Endothelial cell of umbilical vein (primary cell): ENCODE data around the gene PPP3CA. TPM values are rescaled to one million over a fixed set of nuclear protein-coding genes. Genes with fewer than 3 reads are reported as not detected.
"Not testable (repeated sequence)": the region's sequence is repeated elsewhere in the genome, so short reads cannot be mapped to it uniquely, and the experiment has no call there.

Experiments
- BruUV-seq: library from RNA; stranded (reverse); fragments of 400-500 nt; replicated peaks from 2 replicates; lab custom pipeline; 2021; lab: Mats Ljungman, UMichigan
- CTCF ChIA-PET: fragments of 300-600, 350-600 bp; sonication (Branson Sonifier 250); formaldehyde crosslinking; loops from one replicate; lab custom pipeline; 2021; ENCODE audit warnings: antibody characterized with exemption, inconsistent platforms; lab: Charles Lee
- POLR2A ChIA-PET: fragments of 300-600, 350-600 bp; sonication (Branson Sonifier 250); formaldehyde crosslinking; loops from one replicate; lab custom pipeline; 2021; ENCODE audit warnings: antibody characterized with exemption, inconsistent platforms; lab: Charles Lee
- DNase-seq: peaks from one replicate; pipeline ENCODE4 v3.0.0-alpha.2; 2011; ENCODE audit warnings: low read depth, low spot score
- FAIRE-seq: peaks from 2 replicates; lab custom pipeline; 2011; peaks lifted over from hg19 to GRCh38; lab: Jason Lieb, UNC
- H2AFZ ChIP-seq: 2 replicates; pipeline ENCODE4 v1.6.0; 2012; ENCODE audit warnings: low read depth, low read length, control low read depth, inconsistent platforms
- H3K27ac ChIP-seq: 2 replicates; pipeline ENCODE4 v1.5.1; 2011; ENCODE audit warnings: low read depth, mild to moderate bottlenecking, control low read depth, low read length, moderate library complexity; ENCODE audit not compliant: insufficient read depth
- H3K27me3 ChIP-seq, 2 experiments: 2 replicates each; pipeline versions ENCODE4 v1.6.0 to v1.6.1; 2011; ENCODE audit warnings: low read length in 2 of 2, mixed read lengths in 1 of 2; ENCODE audit not compliant: control insufficient read depth in 2 of 2, insufficient read depth in 2 of 2
- H3K36me3 ChIP-seq, 2 experiments: 2 replicates in 1 of 2; 3 replicates in 1 of 2; pipeline ENCODE4 v1.5.1; 2011; ENCODE audit warnings: low read length in 2 of 2, mild to moderate bottlenecking in 1 of 2, moderate library complexity in 1 of 2; ENCODE audit not compliant: control insufficient read depth in 2 of 2, insufficient read depth in 2 of 2; ENCODE audit errors: extremely low read depth in 1 of 2
- H3K4me1 ChIP-seq: 3 replicates; pipeline ENCODE4 v1.5.1; 2011; ENCODE audit warnings: mild to moderate bottlenecking, low read length; ENCODE audit not compliant: control insufficient read depth, insufficient read depth; ENCODE audit errors: extremely low read depth
- H3K4me2 ChIP-seq: 2 replicates; pipeline ENCODE4 v1.6.1; 2011; ENCODE audit warnings: low read length, control low read depth, mixed read lengths; ENCODE audit not compliant: insufficient read depth
- H3K4me3 ChIP-seq, 3 experiments: fragments of 200-600 bp in 1 of 3; sonication (generic), shearing (Covaris generic) in 1 of 3; replicated peaks in 1 of 3; 2 replicates each; pipeline ENCODE4 v1.5.1; 2011 to 2016; ENCODE audit warnings: control low read depth in 3 of 3, low read length in 3 of 3, mild to moderate bottlenecking in 2 of 3, inconsistent platforms in 1 of 3, low read depth in 1 of 3, moderate library complexity in 1 of 3; ENCODE audit not compliant: insufficient read depth in 1 of 3
- H3K79me2 ChIP-seq: 2 replicates; pipeline ENCODE4 v1.6.0; 2012; ENCODE audit warnings: low read length, inconsistent platforms; ENCODE audit not compliant: control insufficient read depth, insufficient read depth
- H3K9ac ChIP-seq: replicated peaks from 2 replicates; pipeline ENCODE3; 2011; ENCODE audit warnings: low read length, control low read depth; ENCODE audit not compliant: insufficient read depth; ENCODE audit errors: extremely low read depth
- H3K9me1 ChIP-seq: replicated peaks from 3 replicates; pipeline ENCODE4 v1.6.0; 2011; ENCODE audit warnings: mild to moderate bottlenecking, low read length; ENCODE audit not compliant: control insufficient read depth, insufficient read depth; ENCODE audit errors: extremely low read depth
- H3K9me3 ChIP-seq: replicated peaks from 2 replicates; pipeline ENCODE4 v1.5.1; 2012; ENCODE audit warnings: low read length, inconsistent platforms; ENCODE audit not compliant: control insufficient read depth, insufficient read depth
- H4K20me1 ChIP-seq: replicated peaks from 2 replicates; pipeline ENCODE3; 2011; ENCODE audit warnings: mild to moderate bottlenecking, low read length; ENCODE audit not compliant: control insufficient read depth, insufficient read depth; ENCODE audit errors: extremely low read depth
- EZH2 ChIP-seq: IDR thresholded peaks from 2 replicates; pipeline ENCODE4 v1.6.1; 2012; ENCODE audit warnings: borderline replicate concordance, low read depth, mild to moderate bottlenecking, moderate library complexity, low read length, inconsistent platforms; ENCODE audit not compliant: severe bottlenecking
- FOS ChIP-seq: IDR thresholded peaks from 2 replicates; pipeline ENCODE4 v1.6.1; 2011; ENCODE audit warnings: mild to moderate bottlenecking, low read length, moderate library complexity, borderline replicate concordance; ENCODE audit not compliant: insufficient read depth
- GATA2 ChIP-seq: IDR thresholded peaks from 2 replicates; pipeline ENCODE4 v1.7.0; 2011; ENCODE audit warnings: low read depth, mild to moderate bottlenecking, moderate library complexity, mixed read lengths, low read length; ENCODE audit not compliant: insufficient read length, insufficient read depth
- JUN ChIP-seq: IDR thresholded peaks from 2 replicates; pipeline ENCODE4 v1.6.1; 2011; ENCODE audit warnings: borderline replicate concordance, low read depth; ENCODE audit not compliant: insufficient read length, insufficient read depth
- MYC ChIP-seq: IDR thresholded peaks from one replicate; pipeline ENCODE4 v1.6.1; 2011; ENCODE audit warnings: mild to moderate bottlenecking, low read depth, low read length
- POLR2A ChIP-seq: IDR thresholded peaks from 2 replicates; pipeline ENCODE4 v1.6.1; 2012; ENCODE audit warnings: low read depth, mild to moderate bottlenecking, control low read depth, low read length
- POLR2AphosphoS5 ChIP-seq: IDR thresholded peaks from 2 replicates; pipeline ENCODE4 v1.6.1; 2012; ENCODE audit warnings: low read depth, mild to moderate bottlenecking, control low read depth, low read length, moderate library complexity; ENCODE audit not compliant: insufficient read depth
- dilution Hi-C: fragments of 300-500 bp; cut with MboI; formaldehyde crosslinking; loops from one replicate; pipeline ENCODE4 v1.15.0; 2019; ENCODE audit warnings: low sequenced_read_pairs; ENCODE audit not compliant: extremely low pct_ligation_motif_present
- intact Hi-C: fragments of 100-400 bp; cut with micrococcal nuclease; formaldehyde crosslinking; loops from one replicate; pipeline ENCODE4 v1.10.0; 2022
- polyA plus RNA-seq, 4 experiments: library from polyadenylated mRNA; depleted of rRNA in 3 of 4; stranded (reverse) in 3 of 4; unstranded in 1 of 4; fragments of >200 nt; gene quantifications; 2 replicates each; pipeline versions ENCODE4 v1.2.1 to v1.2.3, GENCODE V29; 2011 to 2012; ENCODE audit warnings: missing spikeins in 1 of 4
- total RNA-seq: library from RNA; stranded (reverse); gene quantifications from 2 replicates; pipeline ENCODE4 v1.2.3, GENCODE V29; 2021
- TF ChIP-seq, protein P1 (sequence below): IDR thresholded peaks from 2 replicates; pipeline ENCODE4 v1.6.1; 2011; ENCODE audit not compliant: insufficient read depth, insufficient read length
- TF ChIP-seq, protein P2 (sequence below), 2 donors: IDR thresholded peaks; 1 replicate in 1 of 2; 2 replicates in 1 of 2; pipeline ENCODE4 v1.5.1; 2011; ENCODE audit warnings: low read length in 2 of 2, mild to moderate bottlenecking in 2 of 2, moderate library complexity in 2 of 2, control low read depth in 1 of 2, inconsistent platforms in 1 of 2, low read depth in 1 of 2; ENCODE audit not compliant: insufficient read depth in 1 of 2; ENCODE audit errors: extremely low read depth in 1 of 2

PPP3CA gene
- total and polyA plus RNA-seq, 2 donors (not counting 3 experiments of a cell fraction or from before 2014, with no cell fraction given), result 7.0 to 43.3 TPM

DNA sequence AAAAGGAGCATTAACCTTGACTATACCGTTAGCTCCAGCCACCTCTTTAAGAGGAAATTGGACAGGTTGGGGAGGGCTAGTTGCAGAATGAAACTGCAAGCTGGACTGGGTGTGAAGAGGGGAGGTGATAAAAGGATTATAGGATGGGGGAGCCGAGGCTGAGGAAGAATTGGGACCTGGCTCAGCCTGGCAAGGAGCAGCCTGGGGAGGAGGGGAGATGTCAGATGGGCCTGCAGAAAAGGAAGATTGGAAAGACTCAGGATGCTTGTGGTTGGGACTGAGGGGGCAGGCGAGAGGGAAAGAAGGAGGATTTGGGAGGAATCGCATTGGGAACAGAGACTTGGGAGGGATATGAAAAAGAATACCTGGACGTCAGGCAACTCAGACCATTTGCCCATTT is 351.7 kb downstream of the PPP3CA start:
- no TSS peak for BruUV-seq
- Histone ChIP-seq H3K36me3 (no peaks in the 10 kb centered on the region), H3K4me3 (no peak overlapping the region)

DNA sequence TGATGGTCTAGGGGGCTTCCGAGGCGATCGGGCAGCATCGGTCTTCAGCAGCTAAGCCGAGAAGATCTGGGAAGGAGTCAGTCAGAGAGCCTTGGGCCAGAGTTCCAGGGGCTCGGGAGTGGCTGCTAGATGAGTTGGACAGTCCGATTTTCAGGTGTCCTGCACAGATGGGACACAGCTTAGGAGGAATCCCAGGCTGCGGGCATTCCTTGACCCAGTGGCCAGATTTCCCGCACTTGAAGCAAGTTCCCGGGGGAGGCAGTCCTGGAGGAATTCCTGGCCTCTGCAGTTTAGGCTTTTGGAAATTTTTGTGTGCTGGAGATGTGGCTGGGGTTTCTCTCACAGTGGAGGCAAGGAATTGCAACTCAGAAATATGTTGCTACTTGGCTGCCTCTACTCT is 352.3 kb downstream of the PPP3CA start:
- H3K27me3 ChIP-seq, H3K36me3 ChIP-seq, POLR2A ChIA-PET, BruUV-seq, H3K9me3 ChIP-seq, H3K27ac ChIP-seq, H2AFZ ChIP-seq, H3K9ac ChIP-seq, H4K20me1 ChIP-seq, H3K9me1 ChIP-seq, DNase-seq, intact Hi-C loops, FAIRE-seq, H3K4me2 ChIP-seq, CTCF ChIA-PET, H3K4me1 ChIP-seq, H3K4me3 ChIP-seq, dilution Hi-C loops, H3K79me2 ChIP-seq: not testable (repeated sequence)

More for the DNA sequence above, 351.7 kb downstream of the PPP3CA start:
- intact Hi-C loops, result no loop called here
- Histone ChIP-seq H3K4me1 (no peaks in the 10 kb centered on the region), H3K27ac (no peak overlapping the region), H3K9ac (no peak overlapping the region), H4K20me1 (no peaks in the 10 kb centered on the region), H2AFZ (no peak overlapping the region), H3K79me2 (no peaks in the 10 kb centered on the region), H3K27me3 (no peaks in the 10 kb centered on the region), H3K9me1 (no peaks in the 10 kb centered on the region), H3K4me2 (no peak overlapping the region), H3K9me3 (no peaks in the 10 kb centered on the region)
- FAIRE-seq (no peak), DNase-seq (no peak)
- ChIA-PET CTCF (no interaction called here), POLR2A (no interaction called here)
- dilution Hi-C loops, result no loop called here
- no peak for TF ChIP-seq MYC
- no peak for TF ChIP-seq EZH2
- no peak for TF ChIP-seq JUN
- TF ChIP-seq, protein P1, sequence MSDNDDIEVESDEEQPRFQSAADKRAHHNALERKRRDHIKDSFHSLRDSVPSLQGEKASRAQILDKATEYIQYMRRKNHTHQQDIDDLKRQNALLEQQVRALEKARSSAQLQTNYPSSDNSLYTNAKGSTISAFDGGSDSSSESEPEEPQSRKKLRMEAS, result no peak
- TF ChIP-seq, protein P2, sequence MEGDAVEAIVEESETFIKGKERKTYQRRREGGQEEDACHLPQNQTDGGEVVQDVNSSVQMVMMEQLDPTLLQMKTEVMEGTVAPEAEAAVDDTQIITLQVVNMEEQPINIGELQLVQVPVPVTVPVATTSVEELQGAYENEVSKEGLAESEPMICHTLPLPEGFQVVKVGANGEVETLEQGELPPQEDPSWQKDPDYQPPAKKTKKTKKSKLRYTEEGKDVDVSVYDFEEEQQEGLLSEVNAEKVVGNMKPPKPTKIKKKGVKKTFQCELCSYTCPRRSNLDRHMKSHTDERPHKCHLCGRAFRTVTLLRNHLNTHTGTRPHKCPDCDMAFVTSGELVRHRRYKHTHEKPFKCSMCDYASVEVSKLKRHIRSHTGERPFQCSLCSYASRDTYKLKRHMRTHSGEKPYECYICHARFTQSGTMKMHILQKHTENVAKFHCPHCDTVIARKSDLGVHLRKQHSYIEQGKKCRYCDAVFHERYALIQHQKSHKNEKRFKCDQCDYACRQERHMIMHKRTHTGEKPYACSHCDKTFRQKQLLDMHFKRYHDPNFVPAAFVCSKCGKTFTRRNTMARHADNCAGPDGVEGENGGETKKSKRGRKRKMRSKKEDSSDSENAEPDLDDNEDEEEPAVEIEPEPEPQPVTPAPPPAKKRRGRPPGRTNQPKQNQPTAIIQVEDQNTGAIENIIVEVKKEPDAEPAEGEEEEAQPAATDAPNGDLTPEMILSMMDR (IDR thresholded peaks at IDR 0.05; ENCODE audit: extremely low read depth in 1 of 2, insufficient read depth in 1 of 2, low read depth in 1 of 2, low read length in 2 of 2), result no peak
- no peak for TF ChIP-seq GATA2
- no peak for TF ChIP-seq POLR2AphosphoS5
- TF ChIP-seq FOS, result no peak
- no peak for TF ChIP-seq POLR2A
